Kidney (tissue), 14 donors: ENCODE measurements around the gene CHST10. TPM values are rescaled to one million over a fixed set of nuclear protein-coding genes. Genes with fewer than 3 reads are reported as not detected.

Experiments used
- DNase-seq, 5 donors: peaks; one replicate each; pipeline ENCODE4 v3.0.0-alpha.2; 2013 to 2020
- FAIRE-seq: peaks from 2 replicates; lab custom pipeline; 2012; peaks lifted over from hg19 to GRCh38; lab: Jason Lieb, UNC
- H3K27ac ChIP-seq, 2 donors: one replicate each; pipeline ENCODE4 v1.7.0; 2013; ENCODE audit warnings: low read depth in 2 of 2, low read length in 2 of 2, inconsistent platforms in 1 of 2
- H3K27me3 ChIP-seq: one replicate; pipeline ENCODE4 v1.7.1; 2013; ENCODE audit warnings: low read length, inconsistent platforms; ENCODE audit not compliant: control insufficient read depth, insufficient read depth
- H3K36me3 ChIP-seq, 3 donors: one replicate each; pipeline versions ENCODE4 v1.7.0 to v1.7.1; 2013; ENCODE audit warnings: low read length in 3 of 3, control low read depth in 1 of 3, inconsistent platforms in 1 of 3; ENCODE audit not compliant: insufficient read depth in 3 of 3, control insufficient read depth in 2 of 3
- H3K4me1 ChIP-seq, 3 donors: one replicate each; pipeline versions ENCODE4 v1.7.0 to v1.7.1; 2013; ENCODE audit warnings: low read length in 3 of 3, inconsistent platforms in 1 of 3, low read depth in 1 of 3; ENCODE audit not compliant: control insufficient read depth in 2 of 3, insufficient read depth in 2 of 3
- H3K4me3 ChIP-seq, 3 donors: one replicate each; pipeline versions ENCODE4 v1.7.0 to v1.8.1; 2013; ENCODE audit warnings: low read length in 3 of 3, control low read depth in 1 of 3, inconsistent platforms in 1 of 3
- H3K9ac ChIP-seq, 3 donors: one replicate each; pipeline versions ENCODE4 v1.7.0 to v1.7.1; 2013; ENCODE audit warnings: low read length in 3 of 3, control low read depth in 1 of 3, inconsistent platforms in 1 of 3
- H3K9me3 ChIP-seq, 3 donors: one replicate each; pipeline versions ENCODE4 v1.7.0 to v1.7.1; 2013; ENCODE audit warnings: low read length in 3 of 3, control low read depth in 1 of 3, inconsistent platforms in 1 of 3; ENCODE audit not compliant: control insufficient read depth in 2 of 3, insufficient read depth in 1 of 3
- intact Hi-C: fragments of 100-400 bp; cut with DNase I; formaldehyde crosslinking; loops from one replicate; pipeline ENCODE4 v1.11.1; 2022
- polyA plus RNA-seq: library from polyadenylated mRNA; stranded (reverse); fragments of 350-450 nt; fragmentation: Illumina TruSeq; extraction: RNeasy Lipid Tissue Mini Kit (QIAGEN cat#74804); gene quantifications from one replicate; pipeline ENCODE4 v1.2.3, GENCODE V29; 2014; ENCODE audit warnings: low read depth, low replicate concordance; ENCODE audit not compliant: insufficient read depth
- total RNA-seq: library from RNA; stranded (reverse); fragmentation: NEBNext Ultra II Directional; extraction: Animal tissue kit (Norgen Biotek cat#: 25700); gene quantifications from one replicate; pipeline ENCODE4 v1.2.1, GENCODE V29; 2021
- TF ChIP-seq, protein P1 (sequence below): IDR thresholded peaks from 3 replicates; pipeline ENCODE4 v1.5.1; 2012; ENCODE audit warnings: mild to moderate bottlenecking, moderate library complexity, borderline replicate concordance; ENCODE audit not compliant: insufficient read depth; ENCODE audit errors: extremely low read depth
- donor health status: control.
- donor health status: control.
- donor health status: control.
- donor health status: control.
- donor health status: control.
- donor health status: DM: yes; HTN: yes; CAD: no.
- donor health status: Normal renal cell carcinoma (clear cell type).

CHST10 gene
- total and polyA plus RNA-seq, 2 donors from 2014 or later, result 6.2 to 7.1 TPM

DNA sequence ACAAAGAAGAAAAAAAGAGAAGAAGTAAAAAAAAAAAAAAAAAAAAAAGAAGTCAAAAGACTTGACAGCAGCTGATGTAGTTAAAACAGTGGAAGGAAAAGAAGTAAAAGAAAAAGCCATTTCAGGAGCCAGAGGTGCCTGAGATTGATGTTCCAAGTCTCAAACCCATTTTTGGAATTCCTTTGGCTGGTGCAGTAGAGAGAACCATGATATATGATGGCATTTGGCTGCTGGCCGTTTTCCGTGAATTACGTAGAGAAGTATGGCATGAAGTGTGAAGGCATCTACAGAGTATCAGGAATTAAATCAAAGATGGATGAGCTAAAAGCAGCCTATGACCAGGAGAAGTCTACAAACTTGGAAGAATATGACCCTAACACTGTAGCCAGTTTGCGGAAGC, 7.6 kb upstream of the CHST10 start:
- H3K9me3 ChIP-seq, result no peaks in the 10 kb centered on the region
- H3K4me1 ChIP-seq, result no peaks in the 10 kb centered on the region
- no peaks in the 10 kb centered on the region for H3K27me3 ChIP-seq
- H3K36me3 ChIP-seq, result no peaks in the 10 kb centered on the region
- DNase-seq (no peak), FAIRE-seq (no peak)
- intact Hi-C loops, result no loop called here
- H3K4me3 ChIP-seq, result no peak overlapping the region
- no peak overlapping the region for H3K27ac ChIP-seq
- H3K9ac ChIP-seq, result no peak overlapping the region
- TF ChIP-seq, protein P1, sequence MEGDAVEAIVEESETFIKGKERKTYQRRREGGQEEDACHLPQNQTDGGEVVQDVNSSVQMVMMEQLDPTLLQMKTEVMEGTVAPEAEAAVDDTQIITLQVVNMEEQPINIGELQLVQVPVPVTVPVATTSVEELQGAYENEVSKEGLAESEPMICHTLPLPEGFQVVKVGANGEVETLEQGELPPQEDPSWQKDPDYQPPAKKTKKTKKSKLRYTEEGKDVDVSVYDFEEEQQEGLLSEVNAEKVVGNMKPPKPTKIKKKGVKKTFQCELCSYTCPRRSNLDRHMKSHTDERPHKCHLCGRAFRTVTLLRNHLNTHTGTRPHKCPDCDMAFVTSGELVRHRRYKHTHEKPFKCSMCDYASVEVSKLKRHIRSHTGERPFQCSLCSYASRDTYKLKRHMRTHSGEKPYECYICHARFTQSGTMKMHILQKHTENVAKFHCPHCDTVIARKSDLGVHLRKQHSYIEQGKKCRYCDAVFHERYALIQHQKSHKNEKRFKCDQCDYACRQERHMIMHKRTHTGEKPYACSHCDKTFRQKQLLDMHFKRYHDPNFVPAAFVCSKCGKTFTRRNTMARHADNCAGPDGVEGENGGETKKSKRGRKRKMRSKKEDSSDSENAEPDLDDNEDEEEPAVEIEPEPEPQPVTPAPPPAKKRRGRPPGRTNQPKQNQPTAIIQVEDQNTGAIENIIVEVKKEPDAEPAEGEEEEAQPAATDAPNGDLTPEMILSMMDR, result no peak

DNA sequence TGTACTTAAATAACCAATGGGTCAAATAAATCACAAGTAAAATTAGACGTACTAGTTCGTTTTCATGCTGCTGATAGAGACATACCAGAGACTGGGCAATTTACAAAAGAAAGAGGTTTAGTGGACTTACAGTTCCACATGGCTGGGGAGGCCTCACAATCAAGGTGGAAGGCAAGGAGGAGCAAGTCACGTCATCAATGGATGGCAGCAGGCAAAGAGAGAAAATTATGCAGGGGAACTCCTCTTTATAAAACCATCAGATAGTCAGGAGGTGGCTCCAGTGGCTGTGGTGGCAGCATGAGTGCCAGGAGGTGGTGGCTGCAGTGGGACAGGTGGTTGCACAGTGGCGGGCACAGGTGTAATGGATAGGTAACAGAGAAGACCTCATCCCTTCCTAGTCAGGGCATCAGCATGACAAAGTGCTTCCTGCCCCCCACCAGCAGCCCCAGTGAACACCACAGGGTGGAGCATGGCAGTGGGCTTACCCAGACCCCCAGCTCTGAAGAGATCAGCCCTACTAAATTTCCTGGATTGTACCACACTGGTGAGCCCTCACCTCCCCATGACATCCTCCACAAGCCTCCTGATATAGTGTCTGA, 6.9 kb upstream of the CHST10 start:
- no peak for FAIRE-seq
- intact Hi-C loops, result no loop called here

DNA sequence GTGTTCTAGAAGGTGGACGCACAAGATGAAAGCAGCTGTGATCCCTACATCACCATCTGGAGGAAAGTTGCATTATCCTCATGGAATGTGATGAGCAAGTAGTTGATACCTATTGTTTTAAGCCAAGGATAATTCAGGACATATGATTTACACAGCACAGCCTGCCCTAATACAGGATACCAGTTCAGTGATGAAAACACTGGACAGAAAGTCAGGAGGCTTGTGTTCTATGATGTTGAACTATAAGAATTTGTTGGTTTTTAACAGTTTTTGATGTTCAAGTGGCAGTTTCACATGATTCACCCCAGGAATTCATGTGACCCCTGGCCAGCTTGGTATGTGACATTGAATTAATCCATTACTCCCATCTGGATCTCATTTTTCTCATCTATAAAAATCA, 6.2 kb upstream of the CHST10 start:
- Histone ChIP-seq H3K9me3 (no peaks in the 10 kb centered on the region), H3K27me3 (no peaks in the 10 kb centered on the region), H3K4me3 (no peak overlapping the region), H3K4me1 (no peaks in the 10 kb centered on the region), H3K27ac (no peak overlapping the region), H3K36me3 (no peaks in the 10 kb centered on the region), H3K9ac (no peak overlapping the region)
- intact Hi-C loops, result no loop called here
- no peak for DNase-seq
- TF ChIP-seq, protein P1, result no peak
- no peak for FAIRE-seq

More for the DNA sequence above, 6.9 kb upstream of the CHST10 start:
- Histone ChIP-seq H3K9ac (no peak overlapping the region), H3K27me3 (no peaks in the 10 kb centered on the region), H3K9me3 (no peaks in the 10 kb centered on the region), H3K27ac (no peak overlapping the region), H3K4me1 (no peaks in the 10 kb centered on the region), H3K36me3 (no peaks in the 10 kb centered on the region), H3K4me3 (no peak overlapping the region)
- TF ChIP-seq, protein P1, result no peak
- no peak for DNase-seq
